ENCODE results near the gene PEX5. TPM values are rescaled to one million over a fixed set of nuclear protein-coding genes. Genes with fewer than 3 reads are reported as not detected.
"Not testable (repeated sequence)": the region's sequence is repeated elsewhere in the genome, so short reads cannot be mapped to it uniquely, and the experiment has no call there.

The PEX5 gene
- total and polyA plus RNA-seq, 8 donors = 15.7 to 49.0 (median 23.3) TPM

GRCh38 chr12:7206691-7207090 lies 17.2 kb downstream of the PEX5 start:
- intact Hi-C loops (cut with DNase I; ENCODE audit: low total_unique reads) = no loop called here
- no peak for TF ChIP-seq EP300 (IDR thresholded peaks at IDR 0.05)
- no peak overlapping the region for H3K27ac ChIP-seq
- no peak for DNase-seq
- 88 to 97% (median 95%) methylated on average over 3 of the region's 3 CpGs for WGBS, 5 donors
- H3K4me3 ChIP-seq = no peak overlapping the region
- H3K9me3 ChIP-seq = peaks cover 0 to 16% (median 0%) of the 10 kb centered on the region in 4 donors
- no peaks in the 10 kb centered on the region for H3K27me3 ChIP-seq
- no peaks in the 10 kb centered on the region for H3K4me1 ChIP-seq
- H3K36me3 ChIP-seq = peaks cover 59 to 100% (median 99%) of the 10 kb centered on the region in 4 donors

DNA sequence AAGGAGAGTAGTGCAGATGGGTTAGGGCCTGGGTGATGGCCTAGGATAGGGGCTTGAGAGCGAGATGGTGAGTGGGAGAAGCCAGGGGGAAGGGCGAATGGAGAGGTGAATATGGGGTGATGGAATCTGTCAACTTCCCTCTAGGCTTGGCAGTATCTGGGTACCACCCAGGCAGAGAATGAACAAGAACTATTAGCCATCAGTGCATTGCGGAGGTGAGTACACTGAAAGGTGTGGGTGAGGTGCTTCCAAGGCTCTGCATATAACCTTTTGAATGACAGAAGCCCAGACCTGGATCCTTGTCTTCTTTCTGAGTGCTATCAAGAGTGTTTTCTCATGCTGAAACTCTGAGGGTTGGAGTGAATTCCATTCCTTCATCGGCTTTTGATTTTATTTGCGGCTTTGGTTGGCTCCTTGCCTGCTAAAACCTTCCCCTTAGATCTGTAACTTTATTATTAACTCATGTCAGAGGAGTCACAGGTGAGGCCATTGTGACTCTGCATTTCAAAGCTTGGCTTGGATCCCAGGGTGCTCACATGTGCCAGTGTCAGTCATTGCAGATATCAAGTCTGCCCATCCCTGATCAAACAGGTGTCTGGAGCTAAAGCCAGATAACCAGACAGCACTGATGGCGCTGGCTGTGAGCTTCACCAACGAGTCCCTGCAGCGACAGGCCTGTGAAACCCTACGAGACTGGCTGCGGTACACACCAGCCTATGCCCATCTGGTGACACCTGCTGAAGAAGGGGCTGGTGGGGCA lies 18.6 kb downstream of the PEX5 start:
- Histone ChIP-seq H3K27ac (no peak overlapping the region), H3K27me3 (no peaks in the 10 kb centered on the region), H3K4me1 (no peaks in the 10 kb centered on the region), H3K9me3 (peaks cover 0 to 21% (median 3%) of the 10 kb centered on the region in 4 donors), H3K36me3 (peaks cover 48 to 98% (median 95%) of the 10 kb centered on the region in 4 donors), H3K4me3 (no peak overlapping the region)
- TF ChIP-seq, protein P1, sequence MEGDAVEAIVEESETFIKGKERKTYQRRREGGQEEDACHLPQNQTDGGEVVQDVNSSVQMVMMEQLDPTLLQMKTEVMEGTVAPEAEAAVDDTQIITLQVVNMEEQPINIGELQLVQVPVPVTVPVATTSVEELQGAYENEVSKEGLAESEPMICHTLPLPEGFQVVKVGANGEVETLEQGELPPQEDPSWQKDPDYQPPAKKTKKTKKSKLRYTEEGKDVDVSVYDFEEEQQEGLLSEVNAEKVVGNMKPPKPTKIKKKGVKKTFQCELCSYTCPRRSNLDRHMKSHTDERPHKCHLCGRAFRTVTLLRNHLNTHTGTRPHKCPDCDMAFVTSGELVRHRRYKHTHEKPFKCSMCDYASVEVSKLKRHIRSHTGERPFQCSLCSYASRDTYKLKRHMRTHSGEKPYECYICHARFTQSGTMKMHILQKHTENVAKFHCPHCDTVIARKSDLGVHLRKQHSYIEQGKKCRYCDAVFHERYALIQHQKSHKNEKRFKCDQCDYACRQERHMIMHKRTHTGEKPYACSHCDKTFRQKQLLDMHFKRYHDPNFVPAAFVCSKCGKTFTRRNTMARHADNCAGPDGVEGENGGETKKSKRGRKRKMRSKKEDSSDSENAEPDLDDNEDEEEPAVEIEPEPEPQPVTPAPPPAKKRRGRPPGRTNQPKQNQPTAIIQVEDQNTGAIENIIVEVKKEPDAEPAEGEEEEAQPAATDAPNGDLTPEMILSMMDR (IDR thresholded peaks at IDR 0.05) = no peak
- TF ChIP-seq EP300 (IDR thresholded peaks at IDR 0.05) = no peak
- no peak for TF ChIP-seq POLR2AphosphoS5 (IDR thresholded peaks at IDR 0.05)
- TF ChIP-seq POLR2A (IDR thresholded peaks at IDR 0.05) = no peak
- DNase-seq = no peak
- intact Hi-C loops (cut with DNase I; ENCODE audit: low total_unique reads) = no loop called here
- 92 to 96% (median 95%) methylated on average over 5 to 10 of the region's 10 CpGs for WGBS, 5 donors

DNA sequence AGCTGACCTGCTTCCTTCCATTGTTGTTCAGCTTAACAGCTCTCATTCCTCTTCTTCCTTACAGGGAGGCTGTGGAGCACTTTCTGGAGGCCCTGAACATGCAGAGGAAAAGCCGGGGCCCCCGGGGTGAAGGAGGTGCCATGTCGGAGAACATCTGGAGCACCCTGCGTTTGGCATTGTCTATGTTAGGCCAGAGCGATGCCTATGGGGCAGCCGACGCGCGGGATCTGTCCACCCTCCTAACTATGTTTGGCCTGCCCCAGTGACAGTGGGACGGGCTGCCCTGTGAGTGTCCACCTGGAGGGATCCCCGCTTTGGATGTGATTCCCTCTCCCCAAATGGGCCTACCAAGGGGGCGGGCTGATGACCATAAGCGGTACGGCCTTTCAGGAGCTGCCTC lies 20.5 kb downstream of the PEX5 start:
- H3K4me3 ChIP-seq = no peak overlapping the region
- WGBS, 5 donors = 95 to 99% (median 98%) methylated on average over 14 of the region's 14 CpGs
- H3K36me3 ChIP-seq = peaks cover 44 to 79% (median 76%) of the 10 kb centered on the region in 4 donors
- intact Hi-C loops (cut with DNase I; ENCODE audit: low total_unique reads) = no loop called here
- DNase-seq = no peak
- peaks cover 0 to 21% (median 3%) of the 10 kb centered on the region in 4 donors for H3K9me3 ChIP-seq
- no peak overlapping the region for H3K27ac ChIP-seq
- no peaks in the 10 kb centered on the region for H3K4me1 ChIP-seq
- no peaks in the 10 kb centered on the region for H3K27me3 ChIP-seq
- TF ChIP-seq POLR2A (IDR thresholded peaks at IDR 0.05) (no peak), POLR2AphosphoS5 (IDR thresholded peaks at IDR 0.05) (no peak), EP300 (IDR thresholded peaks at IDR 0.05) (no peak)
- TF ChIP-seq, protein P1 (IDR thresholded peaks at IDR 0.05) = no peak

DNA sequence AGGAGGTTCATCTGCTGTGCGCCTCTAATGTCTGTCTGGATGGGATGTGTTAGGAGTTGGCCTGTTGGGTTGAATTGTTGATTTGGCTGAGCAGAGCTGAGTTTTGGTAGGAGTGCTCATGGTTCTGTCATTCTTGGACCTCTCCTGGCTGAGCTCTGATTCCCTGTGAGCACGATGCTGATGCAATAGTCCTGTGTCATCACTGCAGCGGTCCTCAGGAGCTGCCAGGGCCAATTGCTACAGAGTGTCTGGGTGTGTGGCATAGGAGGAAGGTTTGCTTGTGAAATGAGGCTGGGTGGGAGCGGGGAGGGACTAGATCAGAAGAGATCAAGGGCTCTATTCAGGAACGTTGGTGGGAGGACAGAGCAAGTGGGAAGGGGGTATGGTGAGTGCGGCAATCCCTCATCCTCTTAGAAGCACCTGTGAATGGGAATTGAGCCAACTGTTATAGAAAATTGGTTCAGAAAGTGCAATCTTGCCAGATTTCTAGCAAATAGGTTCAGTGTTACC lies 21.2 kb downstream of the PEX5 start:
- DNase-seq = no peak
- peaks cover 44 to 72% (median 69%) of the 10 kb centered on the region in 4 donors for H3K36me3 ChIP-seq
- H3K27me3 ChIP-seq = no peaks in the 10 kb centered on the region
- peaks cover 0 to 21% (median 3%) of the 10 kb centered on the region in 4 donors for H3K9me3 ChIP-seq
- H3K4me1 ChIP-seq = no peaks in the 10 kb centered on the region
- intact Hi-C loops (cut with DNase I; ENCODE audit: low total_unique reads) = no loop called here
- TF ChIP-seq POLR2AphosphoS5 (IDR thresholded peaks at IDR 0.05) (no peak), POLR2A (IDR thresholded peaks at IDR 0.05) (no peak), EP300 (IDR thresholded peaks at IDR 0.05) (no peak)
- TF ChIP-seq, protein P1 (IDR thresholded peaks at IDR 0.05) = no peak
- 87 to 96% (median 93%) methylated on average over 6 of the region's 6 CpGs for whole genome bisulfite sequencing, 5 donors
- no peak overlapping the region for H3K4me3 ChIP-seq
- no peak overlapping the region for H3K27ac ChIP-seq

- no peak overlapping the region for H3K4me3 ChIP-seq
- no peaks in the 10 kb centered on the region for H3K27me3 ChIP-seq
- no peak for DNase-seq
- H3K4me1 ChIP-seq = no peaks in the 10 kb centered on the region
- H3K9me3 ChIP-seq = peaks cover 0 to 21% (median 3%) of the 10 kb centered on the region in 4 donors
- H3K36me3 ChIP-seq = peaks cover 34 to 52% (median 49%) of the 10 kb centered on the region in 4 donors
- intact Hi-C loops (cut with DNase I; ENCODE audit: low total_unique reads) = no loop called here
- TF ChIP-seq, protein P1 (IDR thresholded peaks at IDR 0.05) = no peak
- no peak for TF ChIP-seq EP300 (IDR thresholded peaks at IDR 0.05)
- no peak for TF ChIP-seq POLR2A (IDR thresholded peaks at IDR 0.05)
- TF ChIP-seq POLR2AphosphoS5 (IDR thresholded peaks at IDR 0.05) = no peak
- H3K27ac ChIP-seq = no peak overlapping the region
- WGBS, 5 donors = 92 to 99% (median 96%) methylated on average over 2 of the region's 2 CpGs
These were observed 23.2 kb downstream of the PEX5 start for GRCh38 chr12:7212678-7213077.

GRCh38 chr12:7213745-7214144 lies 24.3 kb downstream of the PEX5 start:
- DNase-seq; H3K27me3 ChIP-seq; H3K4me1 ChIP-seq; H3K27ac ChIP-seq; H3K4me3 ChIP-seq; intact Hi-C loops (cut with DNase I; ENCODE audit: low total_unique reads): not testable (repeated sequence)
- no CpG with 5 or more reads among the region's 2 CpGs for WGBS, 5 donors
- Histone ChIP-seq H3K36me3 (peaks cover 23 to 41% (median 39%) of the 10 kb centered on the region in 4 donors), H3K9me3 (peaks cover 0 to 21% (median 3%) of the 10 kb centered on the region in 4 donors)
